Omental fat pad (tissue), 4 donors: Measurements from ENCODE around the gene CD164. TPM values are rescaled to one million over a fixed set of nuclear protein-coding genes. Genes with fewer than 3 reads are reported as not detected.

ENCODE experiments used
- ATAC-seq: fragments of 150-250 bp; one replicate; pipeline ENCODE4 v1.9.1; 2016; ENCODE audit warnings: mild to moderate bottlenecking, moderate library complexity; ENCODE audit not compliant: low FRiP score
- DNase-seq: peaks from one replicate; pipeline ENCODE4 v3.0.0-alpha.2; 2019; ENCODE audit warnings: low spot score
- CTCF ChIP-seq, 3 donors: fragments of 450-650 bp; IDR thresholded peaks; one replicate each; pipeline ENCODE4 v1.5.1; 2016 to 2017; ENCODE audit warnings: antibody characterized with exemption in 3 of 3, mild to moderate bottlenecking in 3 of 3, moderate library complexity in 2 of 3
- total RNA-seq, 4 donors: library from RNA; depleted of rRNA; stranded (reverse); fragments of >200 nt; gene quantifications; one replicate each; pipeline ENCODE4 v1.1.0, GENCODE V29; 2016

CD164 gene
- 100 to 1,000 TPM; 146 to 273 (median 236) TPM for total RNA-seq

GRCh38 chr6:109381747-109382575 lies at the start of gene CD164:
CD164 (minus strand) TSS chr6:109382467; CDS start chr6:109382378, 89 bp downstream.
- peak; percentile 76 for DNase-seq
- ATAC-seq: peak; percentile 87
- no peak for TF ChIP-seq CTCF (IDR thresholded peaks at IDR 0.05)

- ATAC-seq: no peak
- no peak for TF ChIP-seq CTCF (IDR thresholded peaks at IDR 0.05)
- no peak for DNase-seq
Measured at GRCh38 chr6:109429496-109429895, 47.2 kb upstream of the CD164 start.

- DNase-seq (no peak), ATAC-seq (peak; percentile 32)
- TF ChIP-seq CTCF (IDR thresholded peaks at IDR 0.05): no peak
Measured at GRCh38 chr6:109428889-109429477, 46.7 kb upstream of the CD164 start.

GRCh38 chr6:109424946-109425345 lies 42.7 kb upstream of the CD164 start:
- no peak for ATAC-seq
- no peak for TF ChIP-seq CTCF (IDR thresholded peaks at IDR 0.05)
- DNase-seq: no peak

- no peak for ATAC-seq
- TF ChIP-seq CTCF (IDR thresholded peaks at IDR 0.05): no peak
- no peak for DNase-seq
Measured at GRCh38 chr6:109421184-109421583, 38.9 kb upstream of the CD164 start.

GRCh38 chr6:109420751-109421150 lies 38.5 kb upstream of the CD164 start:
- no peak for DNase-seq
- ATAC-seq: no peak

More at GRCh38 chr6:109420751-109421150, 38.5 kb upstream of the CD164 start:
- no peak for TF ChIP-seq CTCF (IDR thresholded peaks at IDR 0.05)
